ENCODE data around the gene CST9L.
"Not testable (repeated sequence)": the region's sequence is repeated elsewhere in the genome, so short reads cannot be mapped to it uniquely, and the experiment has no call there.

CST9L gene

DNA sequence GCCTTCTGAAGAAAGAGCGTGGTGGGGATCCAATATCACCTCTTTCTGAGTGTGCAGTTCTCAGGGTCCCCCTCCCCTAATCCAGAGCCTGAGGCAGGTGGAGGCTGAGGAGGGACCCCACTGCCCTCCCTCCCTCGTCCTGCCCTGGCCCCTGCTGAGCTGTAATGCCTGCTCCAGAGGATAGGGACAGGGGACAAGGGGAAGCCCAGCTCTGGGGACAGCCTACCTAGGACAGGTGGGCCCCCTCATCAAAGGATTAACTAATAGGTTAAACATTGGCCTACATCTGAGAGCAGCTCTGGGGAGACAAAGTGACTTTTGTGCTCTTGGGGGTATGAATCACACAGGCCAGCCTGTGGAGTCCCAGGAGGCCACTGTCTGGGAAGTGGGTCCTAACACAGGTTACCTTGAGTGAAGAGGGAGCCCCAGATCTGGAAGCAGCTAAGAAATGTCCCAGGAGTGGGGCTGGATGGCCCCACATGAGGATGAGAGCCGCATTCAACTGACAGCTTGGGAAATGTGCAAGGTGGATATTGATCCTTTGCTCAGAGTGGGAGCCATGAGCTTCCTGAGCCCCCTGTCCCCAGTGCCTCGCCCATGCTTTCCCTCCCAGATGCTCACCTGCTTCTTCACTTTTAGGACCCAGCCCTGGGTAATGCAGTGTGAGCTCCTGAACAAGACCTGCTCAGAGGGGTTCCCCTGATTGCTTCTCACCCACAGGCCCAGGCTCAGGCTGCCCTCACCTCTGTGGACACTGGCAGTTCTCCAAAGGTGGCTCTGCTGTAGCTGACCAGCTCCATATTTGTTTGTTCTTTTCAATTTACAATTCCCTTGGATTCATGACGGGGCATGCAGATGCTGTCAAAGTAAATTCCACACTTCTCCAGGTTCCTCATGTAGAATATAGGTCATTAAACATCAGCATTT is 17.8 kb upstream of the CST9L start:
- DNase-seq = no peak

- DNase-seq = no peak
These were observed 17.1 kb upstream of the CST9L start for GRCh38 chr20:23585449-23585807.

GRCh38 chr20:23584434-23585199 is 16.3 kb upstream of the CST9L start:
- DNase-seq = no peak

DNA sequence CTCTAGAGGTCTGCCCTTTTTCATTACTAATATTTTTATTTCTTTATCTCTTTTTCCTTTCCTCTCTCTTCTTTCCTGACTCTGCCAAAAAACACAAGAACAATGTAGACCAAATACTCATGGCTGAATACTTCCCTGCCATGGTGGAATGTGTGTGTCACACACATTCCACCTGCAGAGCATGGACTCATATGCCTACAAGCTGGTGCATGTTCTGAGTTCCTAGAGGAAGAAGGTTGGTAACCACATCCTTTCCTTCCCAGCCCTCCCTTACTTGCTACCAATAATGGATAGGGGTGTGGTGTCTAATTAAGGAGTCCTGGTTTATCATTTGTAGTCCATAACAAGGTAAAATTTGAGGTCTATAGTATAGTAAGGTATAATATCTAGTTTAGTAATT is 15.2 kb upstream of the CST9L start:
- DNase-seq = no peak

DNA sequence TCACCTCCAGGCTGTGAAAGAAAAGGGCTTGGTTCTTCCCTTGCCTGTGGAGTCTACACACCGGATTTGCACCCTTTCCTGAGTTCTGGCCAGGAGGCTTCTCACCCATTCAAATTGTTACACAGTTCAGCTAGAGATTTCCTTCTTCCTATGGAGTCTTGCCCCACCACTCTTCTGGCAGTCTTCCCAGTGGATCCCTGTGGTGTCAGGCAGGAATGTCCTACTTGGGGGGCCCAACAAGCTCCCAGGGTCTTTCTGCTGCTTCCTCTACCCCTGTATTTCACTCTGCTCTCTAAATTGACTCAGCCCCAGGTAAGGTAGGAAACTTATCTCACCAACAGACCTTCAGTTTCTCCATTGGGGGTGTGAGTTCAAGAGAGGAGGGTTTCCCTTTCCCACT is 14.0 kb upstream of the CST9L start:
- DNase-seq = no peak

DNA sequence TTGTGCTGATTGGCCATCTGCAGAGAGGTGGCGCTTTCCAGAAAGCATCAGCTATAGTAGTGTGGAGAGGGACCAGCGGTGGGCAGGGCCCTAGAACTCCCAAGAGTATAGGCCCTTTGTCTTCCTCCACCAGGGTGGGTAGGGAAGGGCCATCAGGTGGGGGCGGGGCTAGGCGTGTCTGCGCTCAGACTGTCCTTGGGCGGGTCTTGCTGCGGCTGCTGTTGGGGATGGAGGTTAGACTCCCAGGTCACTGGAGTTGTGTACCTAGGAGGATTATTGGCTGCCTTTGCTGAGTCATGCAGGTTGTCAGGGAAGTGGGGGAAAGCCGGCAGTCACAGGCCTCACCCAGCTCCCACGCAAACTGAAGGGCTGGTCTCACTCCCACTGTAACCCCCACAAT is 13.5 kb upstream of the CST9L start:
- DNase-seq = not testable (repeated sequence)

GRCh38 chr20:23574977-23575376 is 6.7 kb upstream of the CST9L start:
- no peak for DNase-seq

DNA sequence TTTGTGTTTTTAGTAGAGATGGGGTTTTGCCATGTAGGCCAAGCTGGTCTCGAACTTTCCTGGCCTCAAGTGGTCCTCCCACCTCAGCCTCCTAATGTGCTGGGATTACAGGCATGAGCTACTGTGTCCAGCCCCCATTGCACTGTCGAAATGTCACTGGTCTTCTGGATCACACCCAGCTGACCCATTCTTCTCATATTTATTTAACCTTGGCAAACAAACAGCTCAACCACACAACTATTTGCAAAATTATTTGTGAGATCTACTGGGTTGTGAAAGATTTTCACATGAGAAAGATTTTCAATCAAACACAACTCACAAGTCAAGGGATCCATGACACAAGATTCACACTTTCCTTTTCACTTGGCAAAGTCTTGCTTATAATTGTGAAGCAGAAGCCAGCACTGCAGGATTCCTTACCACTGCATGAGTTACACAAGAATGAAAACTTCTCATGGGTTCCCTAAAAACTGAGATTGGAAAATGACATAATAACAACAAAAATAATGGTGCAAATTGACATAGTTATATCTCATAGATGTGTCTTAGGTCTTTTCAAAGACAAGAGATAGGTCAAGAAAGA is 2.0 kb upstream of the CST9L start:
- DNase-seq = no peak

- no peak for DNase-seq
These were observed 1.3 kb upstream of the CST9L start for GRCh38 chr20:23569570-23569969.

DNA sequence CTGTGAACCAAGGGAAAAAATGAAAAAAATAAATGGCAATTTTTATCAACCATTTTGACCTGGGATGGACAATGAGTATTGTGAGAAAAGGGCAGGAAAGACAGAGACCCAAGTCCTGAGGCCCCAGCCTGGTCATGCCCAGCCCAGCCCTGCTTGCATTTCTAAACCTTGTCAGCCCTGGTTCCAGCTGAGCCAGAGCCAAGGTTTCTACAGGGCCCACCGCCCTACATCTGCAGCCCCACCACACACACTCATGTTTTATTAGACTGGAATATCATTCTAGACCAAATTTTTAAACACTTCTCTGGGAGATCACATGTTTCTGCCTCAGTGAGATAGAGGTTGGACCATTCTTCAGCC is 667 bp upstream of the CST9L start:
- no peak for DNase-seq

DNA sequence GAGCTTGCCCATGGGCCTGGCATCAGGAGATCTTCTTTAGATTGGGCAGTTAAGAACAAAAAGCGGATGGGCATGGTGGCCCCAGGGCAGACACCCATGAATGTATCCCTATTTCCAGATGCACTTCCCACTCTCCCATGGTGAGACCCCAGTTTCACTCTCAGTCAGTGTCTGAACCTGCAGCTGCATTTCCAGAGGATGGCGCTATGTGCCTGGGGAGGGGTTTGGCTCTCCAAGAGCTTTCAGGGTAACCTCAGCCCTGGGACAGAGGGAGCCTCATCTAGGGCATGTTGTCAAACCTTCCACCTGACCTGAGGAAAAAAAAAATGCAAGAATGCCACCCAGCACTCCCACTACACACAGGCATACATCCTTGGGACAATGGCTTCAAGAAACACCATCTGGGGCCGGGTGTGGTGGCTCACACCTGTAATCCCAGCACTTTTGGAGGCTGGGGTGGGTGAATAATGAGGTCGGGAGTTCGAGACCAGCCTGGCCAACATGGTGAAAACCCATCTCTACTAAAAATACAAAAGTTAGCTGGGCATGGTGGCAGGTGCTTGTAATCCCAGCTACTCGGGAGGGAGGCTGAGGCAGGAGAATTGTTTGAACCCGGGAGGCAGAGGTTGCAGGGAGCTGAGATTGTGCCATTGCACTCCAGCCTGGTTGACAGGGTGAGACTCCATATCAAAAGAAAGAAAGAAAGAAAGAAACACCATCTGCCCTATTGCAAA is 1.9 kb downstream of the CST9L start:
- DNase-seq = no peak

GRCh38 chr20:23565503-23566045 is 2.7 kb downstream of the CST9L start:
- no peak for DNase-seq

- no peak for DNase-seq
These were observed 3.4 kb downstream of the CST9L start for GRCh38 chr20:23564927-23565326.

DNA sequence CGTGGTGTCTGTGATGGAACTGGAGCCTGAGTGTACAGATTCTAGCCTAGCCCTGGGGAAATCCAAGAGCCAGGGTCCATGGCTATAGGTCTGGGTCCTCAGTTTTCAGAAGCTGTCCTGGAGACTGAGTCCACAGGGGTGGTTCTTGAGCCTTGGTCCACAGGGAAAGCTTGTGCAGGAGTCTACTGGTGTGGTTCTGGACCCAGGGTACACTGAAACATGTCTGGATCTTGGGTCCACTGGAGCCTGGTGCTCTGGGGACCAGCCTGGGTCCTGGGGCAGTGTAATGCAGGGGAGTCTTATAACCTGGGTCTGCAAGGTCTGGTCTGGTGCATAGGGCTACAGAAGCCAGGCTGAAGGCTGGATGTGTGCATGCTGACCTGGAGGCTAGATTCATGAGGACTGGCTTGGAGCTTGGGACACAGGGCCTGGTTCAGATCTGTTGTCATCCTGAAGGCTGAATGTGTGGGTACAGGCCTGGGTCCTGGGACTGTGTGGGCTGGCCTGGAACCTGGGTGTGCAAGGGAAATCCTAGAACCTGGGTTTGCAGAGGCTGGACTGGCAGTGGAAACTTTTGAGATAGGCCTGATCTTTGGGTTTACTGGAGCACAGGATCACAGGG is 5.5 kb downstream of the CST9L start:
- no peak for DNase-seq

- no peak for DNase-seq
These were observed 13.9 kb downstream of the CST9L start for GRCh38 chr20:23554401-23554800.

GRCh38 chr20:23551786-23552185 is 16.5 kb downstream of the CST9L start:
- DNase-seq = no peak

- no peak for DNase-seq
These were observed 16.9 kb downstream of the CST9L start for GRCh38 chr20:23551383-23551782.

- DNase-seq = no peak
These were observed 18.1 kb downstream of the CST9L start for GRCh38 chr20:23550227-23550626.

DNA sequence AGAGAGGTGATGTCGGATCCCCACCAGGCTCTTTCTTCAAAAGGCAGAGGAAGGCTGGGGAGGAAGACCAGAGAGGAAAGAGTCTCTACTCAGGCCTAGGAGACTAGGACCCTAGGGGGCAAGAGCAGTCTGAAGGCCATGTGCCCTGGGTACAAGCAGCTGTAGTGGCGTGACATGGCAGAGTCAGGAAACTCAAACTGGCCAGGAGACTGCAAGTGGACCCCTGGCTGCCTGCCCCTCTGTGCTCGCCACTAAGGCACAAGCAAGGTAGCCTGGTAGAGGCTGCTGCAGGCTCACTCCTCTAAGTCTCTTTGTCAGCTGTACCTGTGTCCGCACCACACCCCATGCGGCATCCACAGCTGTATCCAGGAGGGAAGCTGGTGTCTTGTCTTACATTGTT is 19.9 kb downstream of the CST9L start:
- DNase-seq = no peak

GRCh38 chr20:23547613-23548012 is 20.7 kb downstream of the CST9L start:
- no peak for DNase-seq

- no peak for DNase-seq
These were observed 21.7 kb downstream of the CST9L start for GRCh38 chr20:23546435-23547144.

DNA sequence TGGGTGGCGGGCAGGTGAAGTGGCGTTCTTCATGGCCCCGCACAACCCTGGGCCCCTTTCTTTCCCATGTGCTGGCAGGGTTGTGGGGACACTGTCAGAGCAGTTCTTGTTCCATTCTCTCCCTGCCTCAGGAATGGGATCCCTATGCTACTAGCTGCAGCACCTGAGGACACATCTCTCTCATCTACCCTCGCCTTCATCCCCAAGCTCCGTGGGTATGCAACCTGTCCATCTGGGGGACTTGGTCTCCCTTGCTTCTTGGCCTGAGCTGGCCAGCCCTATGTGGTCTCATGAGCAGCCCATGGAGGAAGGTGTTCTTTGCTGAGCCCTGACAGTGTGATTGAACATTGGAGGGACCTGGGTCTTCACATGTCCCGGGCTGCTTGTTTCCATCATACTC is 24.2 kb downstream of the CST9L start:
- DNase-seq = no peak
